ENCODE results near the gene COG8.
"Not testable (repeated sequence)": the region's sequence is repeated elsewhere in the genome, so short reads cannot be mapped to it uniquely, and the experiment has no call there.

- TF ChIP-seq CTCF, POLR2A (IDR thresholded peaks at IDR 0.05): not testable (repeated sequence)
Measured at GRCh38 chr16:69360070-69360469, 20.7 kb upstream of the COG8 start.
